ENCODE measurements around the gene GTPBP1. TPM values are rescaled to one million over a fixed set of nuclear protein-coding genes. Genes with fewer than 3 reads are reported as not detected.

GTPBP1 gene
- total RNA-seq, 1 experiment from 2014 or later = 108 TPM

DNA sequence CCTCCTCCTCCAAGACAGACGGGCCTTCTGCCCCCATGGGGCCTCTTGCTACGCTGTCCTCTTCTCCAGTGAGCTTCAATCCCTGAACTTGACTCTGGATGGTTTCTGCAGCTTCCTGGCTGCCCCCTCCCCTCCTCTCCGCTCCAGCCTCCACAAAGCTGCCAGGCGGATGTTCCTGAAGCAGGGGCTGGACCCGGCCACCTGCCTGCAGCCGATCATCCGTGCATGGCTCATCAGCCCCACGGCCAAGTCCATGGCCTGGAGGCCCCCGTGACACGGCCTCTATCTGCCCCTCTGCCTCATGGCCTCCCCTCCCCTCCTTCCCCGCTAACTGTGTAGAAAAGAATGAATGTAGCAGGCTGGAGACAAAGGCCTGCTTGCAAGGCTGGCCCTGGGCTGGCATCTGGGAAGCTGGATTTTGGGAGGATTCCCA, 56.8 kb downstream of the GTPBP1 start:
- no peak overlapping the region for H3K27ac Mint-ChIP-seq
- no peak overlapping the region for H3K56ac ChIP-seq (ENCODE audit: insufficient read length, low read depth, low read length)
- no peak overlapping the region for H2AK5ac ChIP-seq (ENCODE audit: insufficient read length, low read length)
- DNase-seq = no peak
- H3K79me2 ChIP-seq (ENCODE audit: insufficient read depth, low read length) = no peaks in the 10 kb centered on the region
- no peak overlapping the region for H3K4ac ChIP-seq (ENCODE audit: low read depth, low read length)
- H2BK5ac ChIP-seq (ENCODE audit: insufficient read length, low read length) = no peak overlapping the region
- no peak overlapping the region for H3K18ac ChIP-seq (ENCODE audit: insufficient read length, low read depth, low read length)
- H4K5ac ChIP-seq (ENCODE audit: insufficient read length, low read depth, low read length) = no peak overlapping the region
- no peak overlapping the region for H2BK20ac ChIP-seq (ENCODE audit: low read depth, low read length, poor library complexity, severe bottlenecking)
- no CpG with 5 or more reads among the region's 11 CpGs for WGBS (ENCODE audit: extremely low coverage, insufficient read length, low lambda C conversion rate)
- H4K91ac ChIP-seq (ENCODE audit: insufficient read length, low read depth, low read length) = no peak overlapping the region
- H3K4me1 ChIP-seq (ENCODE audit: insufficient read depth, low read length) = no peaks in the 10 kb centered on the region
- H3K23me2 ChIP-seq (ENCODE audit: insufficient read length, low read depth, low read length, poor library complexity, severe bottlenecking) = peaks cover 2% of the 10 kb centered on the region
- no peak overlapping the region for H3K27ac ChIP-seq (ENCODE audit: insufficient read length, low read depth, low read length)
- no peak overlapping the region for H3K4me3 Mint-ChIP-seq
- no peak overlapping the region for H2AFZ ChIP-seq (ENCODE audit: low read length)
- H3K9me3 Mint-ChIP-seq = no peaks in the 10 kb centered on the region
- no peaks in the 10 kb centered on the region; the same call in none of the 2 replicates for H3K27me3 Mint-ChIP-seq (ENCODE audit: low read depth)
- no peak overlapping the region for H3K23ac ChIP-seq (ENCODE audit: insufficient read length, low read depth, low read length)
- H3K27me3 ChIP-seq (ENCODE audit: insufficient read depth, low read length) = no peaks in the 10 kb centered on the region
- H3T11ph ChIP-seq (ENCODE audit: low read length) = no peak overlapping the region
- no peak for TF ChIP-seq CTCF (conservative IDR thresholded peaks at IDR 0.05)
- no peak overlapping the region for H3K9ac ChIP-seq (ENCODE audit: extremely low read depth, insufficient read length, low read length)
- no peaks in the 10 kb centered on the region for H3K9me3 ChIP-seq (ENCODE audit: control insufficient read depth, low read depth, low read length)
- H2BK12ac ChIP-seq (ENCODE audit: insufficient read length, low read depth, low read length) = no peak overlapping the region
- H4K20me1 ChIP-seq (ENCODE audit: control insufficient read depth, insufficient read depth, insufficient read length) = no peaks in the 10 kb centered on the region
- no peaks in the 10 kb centered on the region for H3K36me3 Mint-ChIP-seq (ENCODE audit: insufficient read depth in 1 of 3, low read depth in 3 of 3)
- H4K8ac ChIP-seq (replicated peaks; ENCODE audit: insufficient read length, low read depth, low read length) = no peak overlapping the region
- H3K4me2 ChIP-seq (ENCODE audit: insufficient read depth, insufficient read length, low read length) = no peak overlapping the region
- H3K14ac ChIP-seq (ENCODE audit: insufficient read depth, low read length) = no peak overlapping the region
- H2BK15ac ChIP-seq (ENCODE audit: low read depth, low read length) = no peak overlapping the region
- no peak overlapping the region for H2BK120ac ChIP-seq (ENCODE audit: low read depth, low read length, poor library complexity, severe bottlenecking)
- H3K79me1 ChIP-seq (ENCODE audit: insufficient read depth, low read depth, low read length, poor library complexity, severe bottlenecking) = no peaks in the 10 kb centered on the region
- H3K4me1 Mint-ChIP-seq = peaks cover 9 to 14% of the 10 kb centered on the region in 2 experiments; a peak in 3 of 4 replicates

Measured in H9 (cell line).